ENCODE measurements around the gene ALPG. TPM values are rescaled to one million over a fixed set of nuclear protein-coding genes. Genes with fewer than 3 reads are reported as not detected.

ALPG gene
- total RNA-seq, 1 experiment from 2014 or later = 1.2 TPM

GRCh38 chr2:232396683-232397082 is 10.0 kb upstream of the ALPG start (continued):
- TF ChIP-seq NFATC4 (CRISPR knock-in tag; IDR thresholded peaks at IDR 0.05) (no peak), ZNF671 (CRISPR knock-in tag; IDR thresholded peaks at IDR 0.05) (no peak), NR1H2 (CRISPR knock-in tag; IDR thresholded peaks at IDR 0.05) (no peak), NFYB (CRISPR knock-in tag; conservative IDR thresholded peaks at IDR 0.05; ENCODE audit: low read depth) (no peak)
- TF ChIP-seq, protein P1, sequence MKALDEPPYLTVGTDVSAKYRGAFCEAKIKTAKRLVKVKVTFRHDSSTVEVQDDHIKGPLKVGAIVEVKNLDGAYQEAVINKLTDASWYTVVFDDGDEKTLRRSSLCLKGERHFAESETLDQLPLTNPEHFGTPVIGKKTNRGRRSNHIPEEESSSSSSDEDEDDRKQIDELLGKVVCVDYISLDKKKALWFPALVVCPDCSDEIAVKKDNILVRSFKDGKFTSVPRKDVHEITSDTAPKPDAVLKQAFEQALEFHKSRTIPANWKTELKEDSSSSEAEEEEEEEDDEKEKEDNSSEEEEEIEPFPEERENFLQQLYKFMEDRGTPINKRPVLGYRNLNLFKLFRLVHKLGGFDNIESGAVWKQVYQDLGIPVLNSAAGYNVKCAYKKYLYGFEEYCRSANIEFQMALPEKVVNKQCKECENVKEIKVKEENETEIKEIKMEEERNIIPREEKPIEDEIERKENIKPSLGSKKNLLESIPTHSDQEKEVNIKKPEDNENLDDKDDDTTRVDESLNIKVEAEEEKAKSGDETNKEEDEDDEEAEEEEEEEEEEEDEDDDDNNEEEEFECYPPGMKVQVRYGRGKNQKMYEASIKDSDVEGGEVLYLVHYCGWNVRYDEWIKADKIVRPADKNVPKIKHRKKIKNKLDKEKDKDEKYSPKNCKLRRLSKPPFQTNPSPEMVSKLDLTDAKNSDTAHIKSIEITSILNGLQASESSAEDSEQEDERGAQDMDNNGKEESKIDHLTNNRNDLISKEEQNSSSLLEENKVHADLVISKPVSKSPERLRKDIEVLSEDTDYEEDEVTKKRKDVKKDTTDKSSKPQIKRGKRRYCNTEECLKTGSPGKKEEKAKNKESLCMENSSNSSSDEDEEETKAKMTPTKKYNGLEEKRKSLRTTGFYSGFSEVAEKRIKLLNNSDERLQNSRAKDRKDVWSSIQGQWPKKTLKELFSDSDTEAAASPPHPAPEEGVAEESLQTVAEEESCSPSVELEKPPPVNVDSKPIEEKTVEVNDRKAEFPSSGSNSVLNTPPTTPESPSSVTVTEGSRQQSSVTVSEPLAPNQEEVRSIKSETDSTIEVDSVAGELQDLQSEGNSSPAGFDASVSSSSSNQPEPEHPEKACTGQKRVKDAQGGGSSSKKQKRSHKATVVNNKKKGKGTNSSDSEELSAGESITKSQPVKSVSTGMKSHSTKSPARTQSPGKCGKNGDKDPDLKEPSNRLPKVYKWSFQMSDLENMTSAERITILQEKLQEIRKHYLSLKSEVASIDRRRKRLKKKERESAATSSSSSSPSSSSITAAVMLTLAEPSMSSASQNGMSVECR (CRISPR knock-in tag; IDR thresholded peaks at IDR 0.05; ENCODE audit: borderline replicate concordance) = no peak

DNA sequence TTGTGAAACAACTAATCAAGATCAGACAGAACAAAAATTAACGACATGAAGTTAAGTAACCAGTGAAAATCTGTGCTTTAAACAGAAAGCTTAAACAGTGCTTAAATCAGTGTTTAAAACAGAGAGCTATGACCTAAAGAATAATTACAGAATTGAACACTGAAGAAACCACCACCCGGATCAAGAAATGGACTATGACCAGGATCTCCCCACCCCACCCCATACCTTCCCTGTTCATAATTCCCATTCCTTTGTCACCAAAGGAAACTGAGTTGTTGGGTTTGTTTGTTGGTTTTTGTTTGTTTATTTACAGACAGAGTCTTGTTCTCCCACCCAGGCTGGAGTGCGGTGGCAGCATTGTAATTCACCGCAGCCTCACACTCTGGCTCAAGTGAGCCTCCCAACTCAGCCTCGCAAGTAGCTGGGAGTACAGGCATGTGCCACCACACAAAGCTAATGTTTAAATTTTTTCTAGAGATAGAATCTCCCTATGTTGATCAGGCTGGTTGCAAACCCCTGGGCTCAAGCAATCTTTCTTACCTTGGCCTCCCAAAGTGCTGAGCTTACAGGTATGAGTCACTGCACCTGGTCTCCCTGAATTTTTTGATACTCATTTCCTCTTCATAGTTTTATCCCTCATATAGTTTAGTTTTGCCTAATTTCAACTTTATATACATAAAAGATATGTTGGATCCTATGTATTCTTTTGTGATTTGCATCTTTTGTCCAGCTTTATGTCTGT is 8.2 kb upstream of the ALPG start:
- DNase-seq (ENCODE audit: low spot score) (no peak), ATAC-seq (no peak)
- Mint-ChIP-seq H3K36me3 (no peaks in the 10 kb centered on the region), H3K9me3 (no peaks in the 10 kb centered on the region), H3K4me1 (peaks cover 9% of the 10 kb centered on the region; the same call in 1 of the 2 replicates), H3K27me3 (ENCODE audit: low read depth) (no peaks in the 10 kb centered on the region), H3K4me3 (no peak overlapping the region), H3K27ac (no peak overlapping the region)
- ChIA-PET POLR2A (interaction anchor here (0.6 kb wide), 1 partner anchor 48 kb away, joined by 4 read pairs; no protein-coding TSS in a partner anchor), CTCF (interaction anchor here (0.7 to 1.8 kb wide), 2 partner anchors 31 to 236 kb away, joined by 3 to 6 read pairs; no protein-coding TSS in a partner anchor)
- TF ChIP-seq NR2C2 (CRISPR knock-in tag; IDR thresholded peaks at IDR 0.05) (no peak), SMAD3 (CRISPR knock-in tag; IDR thresholded peaks at IDR 0.05; ENCODE audit: borderline replicate concordance) (no peak), SP1 (CRISPR knock-in tag; conservative IDR thresholded peaks at IDR 0.05) (no peak), ZNF232 (CRISPR knock-in tag; IDR thresholded peaks at IDR 0.05) (no peak), ZNF138 (CRISPR knock-in tag; conservative IDR thresholded peaks at IDR 0.05) (no peak), ZNF219 (CRISPR knock-in tag; IDR thresholded peaks at IDR 0.05; ENCODE audit: borderline replicate concordance) (no peak), NR3C1 (CRISPR knock-in tag; conservative IDR thresholded peaks at IDR 0.05; ENCODE audit: low read depth) (no peak), ZBTB21 (CRISPR knock-in tag; IDR thresholded peaks at IDR 0.05; ENCODE audit: borderline replicate concordance) (no peak), AR (CRISPR knock-in tag; IDR thresholded peaks at IDR 0.05) (no peak), ZNF263 (CRISPR knock-in tag; IDR thresholded peaks at IDR 0.05; ENCODE audit: low read depth) (no peak), TP53 (CRISPR knock-in tag; IDR thresholded peaks at IDR 0.05) (no peak), SMAD4 (CRISPR knock-in tag; IDR thresholded peaks at IDR 0.05) (no peak), OVOL2 (CRISPR knock-in tag; IDR thresholded peaks at IDR 0.05; ENCODE audit: borderline replicate concordance) (no peak)
- TF ChIP-seq, protein P2, sequence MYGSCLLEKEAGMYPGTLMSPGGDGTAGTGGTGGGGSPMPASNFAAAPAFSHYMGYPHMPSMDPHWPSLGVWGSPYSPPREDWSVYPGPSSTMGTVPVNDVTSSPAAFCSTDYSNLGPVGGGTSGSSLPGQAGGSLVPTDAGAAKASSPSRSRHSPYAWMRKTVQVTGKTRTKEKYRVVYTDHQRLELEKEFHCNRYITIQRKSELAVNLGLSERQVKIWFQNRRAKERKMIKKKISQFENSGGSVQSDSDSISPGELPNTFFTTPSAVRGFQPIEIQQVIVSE (CRISPR knock-in tag; IDR thresholded peaks at IDR 0.05; ENCODE audit: borderline replicate concordance) = no peak
- TF ChIP-seq, protein P1 (CRISPR knock-in tag; IDR thresholded peaks at IDR 0.05; ENCODE audit: borderline replicate concordance) = no peak

Measured in WTC11 (cell line).